ENCODE results near the gene PTPN23. TPM values are rescaled to one million over a fixed set of nuclear protein-coding genes. Genes with fewer than 3 reads are reported as not detected.

The PTPN23 gene
- polyA plus RNA-seq, 3 donors from 2014 or later: 0.62 to 7.1 (median 0.68) TPM

DNA sequence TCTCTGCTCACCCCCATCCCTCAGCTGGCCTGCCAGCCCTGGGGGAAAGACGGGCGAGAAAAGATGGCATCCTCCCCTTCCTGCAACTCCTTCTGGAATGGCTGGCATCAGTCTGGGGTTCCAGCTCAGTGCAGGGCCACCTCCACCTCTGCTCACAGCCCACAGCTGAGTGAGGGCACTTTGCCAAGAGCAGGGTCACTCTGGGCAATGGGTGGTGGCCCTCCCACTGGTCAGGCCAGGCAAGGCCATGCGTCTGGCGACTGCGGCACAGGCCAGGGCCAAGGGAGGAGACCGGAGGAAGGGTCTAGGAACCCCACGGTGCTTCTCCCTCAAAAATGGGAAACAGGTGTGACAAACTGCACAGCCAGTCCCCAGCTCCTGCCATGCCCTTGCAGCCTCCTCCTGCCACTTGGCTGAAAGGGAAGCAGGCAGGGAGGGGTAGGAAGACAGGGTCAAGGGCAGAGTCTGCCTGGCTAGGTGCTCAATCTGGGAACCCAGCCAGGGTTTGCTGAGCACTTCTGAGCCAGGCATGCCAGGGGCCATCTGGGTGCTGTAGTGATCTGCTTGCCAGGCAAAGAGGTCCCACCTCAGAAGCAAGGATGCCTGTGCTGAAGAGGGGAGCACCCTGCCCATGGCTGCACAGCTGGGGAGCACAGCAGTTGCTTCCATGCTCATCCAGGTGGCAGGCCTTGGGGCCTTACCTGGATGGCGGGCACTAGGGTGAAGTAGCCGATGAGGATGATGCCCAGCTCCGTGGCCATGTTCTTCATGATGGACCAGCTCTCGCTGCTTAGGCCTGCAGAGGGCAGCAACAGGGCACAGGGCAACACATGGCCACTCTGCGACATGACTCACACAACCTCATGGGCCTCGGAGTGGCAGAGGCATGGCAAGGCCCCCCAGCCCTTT, 41.2 kb downstream of the PTPN23 start:
- DNase-seq: no peak
- Mint-ChIP-seq H3K9me3 (no peaks in the 10 kb centered on the region), H3K4me3 (peak overlapping the region in 1 of 5 donors; percentile 79), H3K36me3 (peaks cover 0 to 8% (median 3%) of the 10 kb centered on the region in 3 donors), H3K27me3 (ENCODE audit: low read depth in 3 of 3) (peaks cover 0 to 3% (median 0%) of the 10 kb centered on the region in 3 donors), H3K4me1 (peaks cover 23 to 32% of the 10 kb centered on the region in 2 donors), H3K27ac (peak overlapping the region; percentile 88 to 99 (median 96))

DNA sequence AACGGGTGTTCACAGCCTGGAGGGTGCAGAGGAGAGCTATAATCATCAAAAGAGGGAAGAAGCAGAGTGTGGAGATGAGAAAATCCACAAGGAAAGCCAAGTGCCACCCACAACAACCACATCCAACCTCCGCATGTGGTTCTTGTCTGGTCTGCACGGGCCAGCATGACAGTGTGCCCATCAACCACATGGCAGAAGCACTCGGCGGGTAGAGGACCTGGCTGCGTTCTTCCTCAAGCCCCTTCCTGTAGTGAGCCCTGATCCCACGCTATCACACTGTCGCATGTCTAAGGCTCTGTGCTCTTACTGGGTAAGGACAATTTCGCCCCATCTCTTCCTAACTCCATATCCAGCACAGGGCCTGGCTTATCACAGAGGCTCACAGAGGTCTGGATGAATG, 41.9 kb downstream of the PTPN23 start:
- Mint-ChIP-seq H3K9me3 (no peaks in the 10 kb centered on the region), H3K27ac (peak overlapping the region; percentile 45 to 94 (median 74)), H3K4me3 (no peak overlapping the region), H3K4me1 (peaks cover 23 to 32% of the 10 kb centered on the region in 2 donors), H3K36me3 (peaks cover 0 to 8% (median 3%) of the 10 kb centered on the region in 3 donors), H3K27me3 (ENCODE audit: low read depth in 3 of 3) (peaks cover 0 to 3% (median 0%) of the 10 kb centered on the region in 3 donors)
- no peak for DNase-seq

DNA sequence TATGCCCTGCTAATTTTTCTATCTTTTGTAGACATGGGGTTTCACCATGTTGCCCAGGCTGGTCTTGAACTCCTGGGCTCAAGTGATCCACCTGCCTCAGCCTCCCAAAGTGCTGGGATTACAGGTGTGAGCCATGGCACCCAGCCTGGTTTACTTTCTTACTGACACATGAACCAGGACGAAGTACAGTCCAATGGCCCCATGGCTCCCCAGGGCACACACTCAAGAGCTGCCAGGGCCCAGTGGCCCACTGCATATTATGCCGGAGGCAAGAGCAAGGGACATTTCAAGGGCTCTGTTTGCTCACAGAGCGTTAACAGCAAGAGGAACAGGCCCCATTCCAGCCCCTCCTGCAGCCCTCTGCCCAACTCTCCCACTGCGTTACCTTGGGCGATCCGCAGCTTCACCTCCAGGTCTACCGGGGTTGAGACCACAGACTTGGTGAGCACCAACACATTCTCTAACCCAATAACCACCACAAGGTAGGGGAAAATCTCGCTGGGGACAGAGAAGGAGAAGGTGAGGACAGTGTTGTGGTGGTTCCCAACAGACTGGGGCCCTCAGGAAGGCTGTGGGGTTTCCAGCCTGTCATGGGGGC, 42.8 kb downstream of the PTPN23 start:
- Mint-ChIP-seq H3K36me3 (peaks cover 0 to 8% (median 3%) of the 10 kb centered on the region in 3 donors), H3K9me3 (no peaks in the 10 kb centered on the region), H3K4me1 (peaks cover 29 to 38% of the 10 kb centered on the region in 2 donors), H3K27ac (peak overlapping the region in 2 of 6 donors; percentile 18 to 76), H3K4me3 (no peak overlapping the region), H3K27me3 (ENCODE audit: low read depth in 3 of 3) (peaks cover 0 to 3% (median 0%) of the 10 kb centered on the region in 3 donors)
- DNase-seq: no peak

DNA sequence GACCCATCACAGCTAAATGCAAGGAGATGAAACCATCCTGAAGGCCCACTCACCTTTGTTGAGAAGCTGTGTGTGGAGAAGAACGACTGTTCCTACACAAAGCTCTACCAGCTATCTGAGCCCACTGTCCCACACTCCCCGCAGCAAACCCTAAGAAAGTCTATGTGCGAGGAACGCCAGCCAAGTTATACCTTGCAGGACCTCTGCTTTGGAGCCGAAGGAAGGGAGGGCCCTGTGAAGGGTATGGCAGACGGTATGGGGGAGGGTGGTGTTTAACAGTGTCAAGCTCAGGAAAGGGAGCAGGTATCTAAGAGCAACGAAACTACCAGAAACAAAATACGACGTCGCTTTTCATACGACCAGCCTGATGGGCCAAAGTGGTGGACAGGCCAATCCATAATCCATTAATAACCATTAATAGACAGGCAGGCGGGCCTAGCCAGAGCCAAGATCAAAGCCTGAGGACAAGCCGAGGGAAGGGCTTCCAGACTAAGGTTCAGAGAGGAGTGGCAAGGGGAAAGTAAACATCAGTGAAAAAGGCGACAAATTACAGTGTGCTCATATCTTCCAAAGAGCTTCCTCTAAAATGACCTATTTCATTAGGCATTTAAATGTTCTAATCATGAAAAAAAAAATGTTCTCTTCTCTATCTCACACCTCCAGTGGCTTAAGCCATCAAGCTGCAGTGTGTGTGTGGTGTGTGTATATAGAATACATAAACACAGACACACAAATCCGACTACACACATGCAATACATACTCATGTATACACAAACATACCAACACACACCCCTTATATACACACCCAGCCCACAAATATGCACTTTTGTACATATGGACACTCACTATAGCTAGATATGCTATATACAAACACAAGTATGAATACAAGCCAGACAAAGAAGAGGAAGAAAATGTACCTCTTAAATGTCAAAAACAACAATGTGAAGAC, 43.9 kb downstream of the PTPN23 start:
- peaks cover 0 to 9% (median 3%) of the 10 kb centered on the region in 3 donors for H3K36me3 Mint-ChIP-seq
- no peak for DNase-seq
- no peaks in the 10 kb centered on the region for H3K9me3 Mint-ChIP-seq
- peaks cover 31 to 46% of the 10 kb centered on the region in 2 donors for H3K4me1 Mint-ChIP-seq
- H3K4me3 Mint-ChIP-seq: no peak overlapping the region
- peak overlapping the region in 1 of 6 donors; percentile 21 for H3K27ac Mint-ChIP-seq
- H3K27me3 Mint-ChIP-seq (ENCODE audit: low read depth in 3 of 3): peaks cover 0 to 2% (median 0%) of the 10 kb centered on the region in 3 donors

DNA sequence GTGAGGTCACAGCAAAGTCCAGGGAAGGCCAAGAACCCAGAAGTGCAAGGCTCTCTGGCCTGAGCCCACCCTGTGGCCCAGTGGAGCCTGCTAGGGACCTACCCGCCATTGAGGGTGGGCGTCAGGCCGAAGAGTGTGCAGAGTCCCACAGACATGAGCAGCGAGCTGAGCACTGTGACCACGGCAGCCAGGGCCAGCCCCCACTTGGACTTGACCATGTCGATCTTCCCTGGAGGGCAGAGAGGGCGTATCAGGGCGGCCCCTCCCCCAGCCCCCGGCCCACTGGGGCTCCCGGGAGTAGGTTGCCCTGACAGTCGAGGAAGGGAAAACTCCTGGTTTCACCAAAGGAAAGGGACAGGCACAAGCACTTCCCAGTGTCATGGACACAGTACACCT, 44.6 kb downstream of the PTPN23 start:
- no peak overlapping the region for H3K4me3 Mint-ChIP-seq
- H3K9me3 Mint-ChIP-seq: no peaks in the 10 kb centered on the region
- H3K36me3 Mint-ChIP-seq: peaks cover 4 to 15% (median 9%) of the 10 kb centered on the region in 3 donors
- peaks cover 31 to 52% of the 10 kb centered on the region in 2 donors for H3K4me1 Mint-ChIP-seq
- DNase-seq: no peak
- peak overlapping the region in 1 of 6 donors; percentile 21 for H3K27ac Mint-ChIP-seq
- peaks cover 0 to 2% (median 0%) of the 10 kb centered on the region in 3 donors for H3K27me3 Mint-ChIP-seq (ENCODE audit: low read depth in 3 of 3)

DNA sequence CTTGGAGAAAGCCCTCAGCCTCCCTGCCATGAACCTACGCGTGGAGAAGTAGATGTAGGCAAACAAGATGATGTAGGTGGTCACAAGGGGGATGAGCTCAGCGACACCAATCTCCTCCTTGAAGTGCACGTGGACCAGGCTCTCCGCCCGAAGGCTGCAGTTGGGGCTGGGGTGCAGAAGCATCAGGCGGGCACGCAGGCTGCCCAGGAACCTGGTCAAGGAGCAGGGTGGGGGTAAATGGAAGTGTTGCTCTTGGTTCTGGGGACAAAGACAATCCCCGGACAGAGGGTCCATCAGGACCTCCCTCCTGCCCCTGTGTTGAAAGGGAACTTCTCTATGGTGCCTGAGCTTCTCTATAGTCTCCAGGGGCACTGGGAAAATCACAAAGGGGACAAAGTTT, 45.1 kb downstream of the PTPN23 start:
- no peak overlapping the region for H3K4me3 Mint-ChIP-seq
- no peaks in the 10 kb centered on the region for H3K9me3 Mint-ChIP-seq
- DNase-seq: no peak
- no peak overlapping the region for H3K27ac Mint-ChIP-seq
- peaks cover 28 to 49% of the 10 kb centered on the region in 2 donors for H3K4me1 Mint-ChIP-seq
- peaks cover 0 to 2% (median 0%) of the 10 kb centered on the region in 3 donors for H3K27me3 Mint-ChIP-seq (ENCODE audit: low read depth in 3 of 3)
- peaks cover 4 to 15% (median 9%) of the 10 kb centered on the region in 3 donors for H3K36me3 Mint-ChIP-seq

DNA sequence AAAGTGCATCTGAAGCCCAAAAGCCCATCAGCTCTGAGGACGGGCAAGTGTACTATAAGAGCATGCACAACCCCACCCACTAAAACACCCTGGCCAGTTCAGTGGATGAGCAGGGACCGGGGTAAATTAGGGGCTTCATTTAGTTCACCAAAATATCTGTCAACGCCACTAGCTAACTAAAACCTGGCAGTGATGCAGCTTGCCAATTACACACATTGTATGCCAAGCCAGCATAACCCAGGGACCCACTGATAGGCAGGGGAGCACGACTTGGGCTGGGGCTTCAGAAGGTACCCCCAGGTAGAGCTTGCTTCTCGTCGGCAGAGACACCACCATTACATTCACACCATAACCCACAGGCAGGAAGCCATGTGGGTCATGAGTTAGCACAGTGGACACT, 47.0 kb downstream of the PTPN23 start:
- Mint-ChIP-seq H3K36me3 (peaks cover 6 to 22% (median 9%) of the 10 kb centered on the region in 3 donors), H3K4me3 (no peak overlapping the region), H3K27me3 (ENCODE audit: low read depth in 3 of 3) (peaks cover 0 to 2% (median 0%) of the 10 kb centered on the region in 3 donors), H3K27ac (peak overlapping the region in 1 of 6 donors; percentile 9), H3K9me3 (no peaks in the 10 kb centered on the region), H3K4me1 (peaks cover 12 to 30% of the 10 kb centered on the region in 2 donors)
- DNase-seq: no peak

DNA sequence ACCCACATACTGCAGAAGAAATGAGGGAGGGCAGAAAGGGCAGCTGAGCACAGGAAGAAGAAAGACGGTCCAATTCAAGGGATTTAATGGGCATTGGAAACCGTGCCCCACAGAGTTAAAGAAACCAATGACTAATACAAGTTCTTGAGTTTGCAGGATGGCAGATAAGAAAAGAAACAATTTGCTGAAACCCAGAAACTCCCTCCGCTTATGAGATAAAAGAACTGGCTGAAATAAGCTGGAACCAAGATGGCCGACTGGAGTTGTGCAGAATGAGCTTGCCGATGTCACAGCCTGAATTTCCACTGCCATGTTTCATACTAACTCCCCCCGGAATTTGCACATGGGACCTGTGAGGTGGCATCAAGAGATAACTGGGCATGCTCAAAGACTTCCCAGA, 47.8 kb downstream of the PTPN23 start:
- H3K9me3 Mint-ChIP-seq: no peaks in the 10 kb centered on the region
- H3K27me3 Mint-ChIP-seq (ENCODE audit: low read depth in 3 of 3): peaks cover 0 to 2% (median 0%) of the 10 kb centered on the region in 3 donors
- peaks cover 11 to 22% (median 13%) of the 10 kb centered on the region in 3 donors for H3K36me3 Mint-ChIP-seq
- H3K4me3 Mint-ChIP-seq: no peak overlapping the region
- H3K4me1 Mint-ChIP-seq: peaks cover 8 to 27% of the 10 kb centered on the region in 2 donors
- peak overlapping the region in 1 of 6 donors; percentile 72 for H3K27ac Mint-ChIP-seq
- no peak for DNase-seq

DNA sequence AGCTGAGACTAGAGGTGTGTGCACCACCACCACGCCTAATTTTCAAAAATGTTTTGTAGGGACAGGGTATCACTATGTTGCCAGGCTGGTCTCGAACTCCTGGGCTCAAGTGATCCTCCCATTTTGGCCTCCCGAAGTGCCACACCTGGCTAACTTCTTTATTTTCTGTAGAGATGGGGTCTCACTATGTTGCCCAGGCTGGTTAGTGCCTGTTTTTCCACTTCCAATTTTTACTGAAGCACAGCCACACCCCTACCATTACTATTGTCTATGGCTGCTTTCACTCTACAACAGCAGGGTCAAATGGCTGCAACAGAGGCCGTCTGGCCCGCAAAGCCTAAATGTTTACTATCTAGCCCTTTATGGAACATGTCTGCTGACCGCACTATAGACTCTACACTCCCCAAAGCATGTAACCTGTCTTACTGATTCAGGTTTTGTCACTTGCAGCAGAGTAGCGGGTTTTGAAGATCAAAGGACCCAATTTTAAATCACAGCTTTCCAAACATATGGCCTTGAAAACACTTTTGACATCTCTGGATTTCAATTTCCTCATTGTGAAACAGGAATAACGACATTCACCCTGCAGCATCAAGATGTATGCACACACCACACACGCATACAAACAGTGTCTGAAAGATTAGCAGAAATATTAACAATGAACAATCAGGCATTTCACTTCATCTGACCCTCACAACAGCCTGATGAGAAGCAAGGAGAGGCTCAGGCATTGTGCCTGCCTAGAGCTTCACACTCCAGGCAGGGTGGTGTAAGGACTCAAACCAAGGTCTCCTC, 48.9 kb downstream of the PTPN23 start:
- no peak for DNase-seq
- Mint-ChIP-seq H3K4me3 (no peak overlapping the region), H3K27ac (peak overlapping the region in 1 of 6 donors; percentile 7), H3K4me1 (peaks cover 8 to 30% of the 10 kb centered on the region in 2 donors), H3K9me3 (no peaks in the 10 kb centered on the region), H3K27me3 (ENCODE audit: low read depth in 3 of 3) (peaks cover 0 to 2% (median 0%) of the 10 kb centered on the region in 3 donors), H3K36me3 (peaks cover 14 to 28% (median 18%) of the 10 kb centered on the region in 3 donors)

DNA sequence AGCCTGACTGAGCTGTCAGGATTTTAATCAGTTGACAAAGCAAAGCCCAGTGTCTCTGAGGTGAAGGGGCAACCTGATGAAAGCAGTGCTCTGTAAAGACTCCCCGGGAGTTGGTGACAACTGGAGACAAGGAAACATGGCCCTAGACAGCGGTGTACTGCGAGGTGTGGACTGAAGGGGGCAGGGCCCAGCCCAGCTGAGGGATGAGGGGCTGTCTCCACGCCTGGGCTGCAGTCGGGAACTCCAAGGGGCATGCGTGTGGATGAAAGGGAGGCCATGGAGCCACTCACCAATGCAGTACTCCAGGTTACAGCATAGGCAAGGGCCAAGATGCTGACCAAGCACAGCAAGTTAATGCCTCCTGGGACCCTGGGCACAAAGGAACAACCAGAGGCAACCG, 49.8 kb downstream of the PTPN23 start:
- no peak for DNase-seq
- Mint-ChIP-seq H3K9me3 (no peaks in the 10 kb centered on the region), H3K27me3 (ENCODE audit: low read depth in 3 of 3) (peaks cover 0 to 3% (median 0%) of the 10 kb centered on the region in 3 donors), H3K4me3 (no peak overlapping the region), H3K27ac (no peak overlapping the region), H3K36me3 (peaks cover 14 to 26% (median 18%) of the 10 kb centered on the region in 3 donors), H3K4me1 (peaks cover 8 to 24% of the 10 kb centered on the region in 2 donors)

DNA sequence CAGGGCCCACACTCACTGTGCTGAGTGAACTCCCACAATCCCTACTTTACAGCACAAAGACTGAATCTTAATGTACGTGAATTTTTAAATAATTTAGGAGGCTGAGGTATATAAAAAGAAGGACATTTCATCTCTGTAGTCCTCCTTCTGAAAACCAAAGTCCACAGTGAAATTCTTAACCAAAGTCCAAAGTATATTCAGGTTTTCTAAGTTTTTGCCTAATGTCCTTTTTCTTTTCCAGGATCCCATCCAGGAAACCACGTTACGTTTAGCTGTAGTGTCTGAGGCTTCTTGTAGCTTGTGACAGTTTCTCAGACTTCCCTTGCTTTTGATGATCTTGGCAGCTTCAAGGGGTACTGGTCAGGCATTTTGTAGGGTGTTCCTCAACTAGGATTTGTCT, 50.4 kb downstream of the PTPN23 start:
- Mint-ChIP-seq H3K27me3 (ENCODE audit: low read depth in 3 of 3) (peaks cover 0 to 3% (median 0%) of the 10 kb centered on the region in 3 donors), H3K36me3 (peaks cover 14 to 26% (median 18%) of the 10 kb centered on the region in 3 donors), H3K4me3 (no peak overlapping the region), H3K4me1 (peaks cover 8 to 24% of the 10 kb centered on the region in 2 donors), H3K27ac (no peak overlapping the region), H3K9me3 (no peaks in the 10 kb centered on the region)
- no peak for DNase-seq

DNA sequence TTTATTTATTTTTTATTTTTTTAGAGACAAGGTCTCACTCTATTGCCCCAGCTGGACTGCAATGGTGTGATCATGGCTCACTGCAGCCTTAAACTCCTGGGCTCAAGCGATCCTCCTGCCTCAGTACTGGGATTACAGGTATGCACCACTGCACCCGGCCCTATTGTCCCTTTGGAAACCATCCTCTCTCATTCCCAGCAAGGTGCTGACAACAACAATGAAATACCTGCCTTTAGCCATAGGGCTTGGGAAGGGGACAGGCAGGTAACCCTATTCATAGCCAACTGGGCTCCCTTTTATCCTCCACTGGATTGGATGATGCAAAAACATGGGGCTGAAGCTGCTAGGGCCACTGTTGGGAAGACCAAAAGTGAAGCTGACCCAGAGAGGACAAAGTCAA, 51.9 kb downstream of the PTPN23 start:
- Mint-ChIP-seq H3K36me3 (peaks cover 14 to 26% (median 18%) of the 10 kb centered on the region in 3 donors), H3K9me3 (no peaks in the 10 kb centered on the region), H3K4me3 (no peak overlapping the region), H3K27ac (no peak overlapping the region), H3K4me1 (peaks cover 8 to 24% of the 10 kb centered on the region in 2 donors), H3K27me3 (ENCODE audit: low read depth in 3 of 3) (peaks cover 0 to 3% (median 0%) of the 10 kb centered on the region in 3 donors)
- DNase-seq: no peak
